K562 (cell line): Measurements from ENCODE around the gene TMEM95. TPM values are rescaled to one million over a fixed set of nuclear protein-coding genes. Genes with fewer than 3 reads are reported as not detected.

Experiments used
- ASH1L ChIP-seq: fragments of 450-650 bp; IDR thresholded peaks from 2 replicates; pipeline ENCODE4 v1.6.1; 2018; ENCODE audit warnings: borderline replicate concordance, mild to moderate bottlenecking, low read depth; ENCODE audit not compliant: partially characterized antibody
- BCL6 ChIP-seq: fragments of 250-450 bp; sonication (Bioruptor Pico); IDR thresholded peaks from 2 replicates; pipeline ENCODE4 v1.4.0; 2020
- CREB5 ChIP-seq: fragments of 250-450 bp; sonication (Bioruptor Pico); IDR thresholded peaks from 2 replicates; pipeline ENCODE4 v1.5.0; 2020; ENCODE audit warnings: mild to moderate bottlenecking
- CREM ChIP-seq: IDR thresholded peaks from 2 replicates; pipeline ENCODE4 v1.6.1; 2014; ENCODE audit warnings: antibody characterized with exemption, low read depth
- CXXC5 ChIP-seq: fragments of 250-450 bp; sonication (Bioruptor Pico); IDR thresholded peaks from 2 replicates; pipeline ENCODE4 v1.8.0; 2022; ENCODE audit warnings: inconsistent platforms, mild to moderate bottlenecking, moderate library complexity
- FOXA3 ChIP-seq, 2 experiments: fragments of 450-650 bp in 1 of 2; sonication (generic) in 1 of 2; formaldehyde crosslinking; IDR thresholded peaks in 1 of 2; conservative IDR thresholded peaks in 1 of 2; 2 replicates each; pipeline versions ENCODE4 v1.4.0 to v1.8.0; 2020 to 2022; ENCODE audit warnings: mild to moderate bottlenecking in 2 of 2, missing genetic modification reagents in 1 of 2
- FOXP1 ChIP-seq: sonication (generic); formaldehyde crosslinking; IDR thresholded peaks from 2 replicates; pipeline ENCODE4 v1.8.0; 2022; ENCODE audit warnings: mild to moderate bottlenecking, missing genetic modification reagents
- HDAC3 ChIP-seq: fragments of 450-650 bp; IDR thresholded peaks from 2 replicates; pipeline ENCODE4 v1.6.1; 2018; ENCODE audit warnings: borderline replicate concordance, mild to moderate bottlenecking, moderate library complexity; ENCODE audit not compliant: partially characterized antibody
- HLTF ChIP-seq: fragments of 450-650 bp; IDR thresholded peaks from 2 replicates; pipeline ENCODE4 v1.6.1; 2016
- KLF13 ChIP-seq: fragments of 450-650 bp; IDR thresholded peaks from 2 replicates; pipeline ENCODE4 v1.6.1; 2016; ENCODE audit warnings: missing genetic modification characterization, low read depth, mild to moderate bottlenecking, missing compliant biosample characterization, moderate library complexity, borderline replicate concordance
- POLR2A ChIP-seq: fragments of 450-650 bp; conservative IDR thresholded peaks from 2 replicates; pipeline ENCODE4 v1.6.1; 2016
- RAD21 ChIP-seq, 2 experiments: fragments of 250-450 bp in 1 of 2; fragments of 450-650 bp in 1 of 2; sonication (Bioruptor Pico) in 1 of 2; formaldehyde crosslinking in 1 of 2; IDR thresholded peaks in 1 of 2; conservative IDR thresholded peaks in 1 of 2; 2 replicates each; pipeline versions ENCODE4 v1.4.0 to v1.8.0; 2020 to 2022; ENCODE audit warnings: mild to moderate bottlenecking in 2 of 2, moderate library complexity in 1 of 2
- RB1 ChIP-seq: fragments of 450-650 bp; IDR thresholded peaks from 2 replicates; pipeline ENCODE4 v1.6.1; 2017; ENCODE audit warnings: low read depth, mild to moderate bottlenecking
- RBM22 ChIP-seq: fragments of 200-400 bp; formaldehyde crosslinking; IDR thresholded peaks from 2 replicates; pipeline ENCODE4 v1.6.1; 2018; ENCODE audit warnings: low read length, low read depth; ENCODE audit not compliant: poor library complexity, severe bottlenecking
- STAG1 ChIP-seq: sonication (generic); formaldehyde crosslinking; IDR thresholded peaks from 2 replicates; pipeline ENCODE4 v1.5.0; 2020; ENCODE audit warnings: missing genetic modification reagents, borderline replicate concordance
- ZHX1 ChIP-seq: fragments of 150-350 bp; conservative IDR thresholded peaks from 2 replicates; pipeline ENCODE4 v1.6.1; 2014; ENCODE audit warnings: low read length
- ZNF121 ChIP-seq: sonication (generic); formaldehyde crosslinking; conservative IDR thresholded peaks from 2 replicates; pipeline ENCODE4 v1.8.0; 2022; ENCODE audit warnings: missing genetic modification reagents
- ZNF140 ChIP-seq: fragments of 250-450 bp; sonication (Bioruptor Pico); IDR thresholded peaks from 2 replicates; pipeline ENCODE4 v1.8.0; 2021; ENCODE audit warnings: moderate library complexity, mild to moderate bottlenecking, inconsistent platforms
- ZNF609 ChIP-seq: sonication (generic); formaldehyde crosslinking; IDR thresholded peaks from 2 replicates; pipeline ENCODE4 v1.8.1; 2023; ENCODE audit warnings: missing genetic modification reagents, mild to moderate bottlenecking, borderline replicate concordance
- polyA plus RNA-seq, 8 experiments: library from polyadenylated mRNA; depleted of rRNA in 4 of 8; stranded (reverse) in 5 of 8; unstranded in 3 of 8; fragments of >200 nt; fragmentation: Nextera tagmentation in 2 of 8; fragmentation: Illumina TruSeq in 1 of 8; extraction: Ambion mirVana in 2 of 8; extraction: Trizol in 1 of 8; gene quantifications; 2 replicates each; pipeline versions ENCODE4 v1.2.1 to v1.2.3, GENCODE V29; 2011 to 2014; ENCODE audit warnings: inconsistent platforms in 1 of 8, missing spikeins in 1 of 8
- total RNA-seq, 7 experiments: library from RNA; depleted of rRNA in 6 of 7; stranded (reverse); fragments of >200 nt in 6 of 7; fragmentation: Illumina TruSeq in 2 of 7; extraction: Trizol in 2 of 7; gene quantifications; 2 replicates each; pipeline versions ENCODE4 v1.2.1 to v1.2.3, GENCODE V29; 2011 to 2021; ENCODE audit warnings: low replicate concordance in 1 of 7

The TMEM95 gene
- total and polyA plus RNA-seq, 9 of the 15 experiments (the other 6 are each of a cell fraction or from before 2014, with no cell fraction given) = not detected

- TF ChIP-seq ASH1L (no peak), RB1 (peak; percentile 44; the same call in 1 of the 2 replicates), POLR2A (peak; percentile 66; the same call in 1 of the 2 replicates), FOXP1 (CRISPR knock-in tag) (peak; percentile 52; the same call in 1 of the 2 replicates), BCL6 (no peak), HDAC3 (no peak), ZNF140 (CRISPR knock-in tag) (no peak), FOXA3 (CRISPR knock-in tag; conservative IDR thresholded peaks at IDR 0.05 in 1 of 2, IDR thresholded peaks at IDR 0.05 in 1 of 2) (no peak), RAD21 (CRISPR knock-in tag; conservative IDR thresholded peaks at IDR 0.05 in 1 of 2, IDR thresholded peaks at IDR 0.05 in 1 of 2) (0 out of 4 replicates have a peak, but pooled peaks of 1 of the 2 experiments have one; percentile 10), ZHX1 (no peak), CREB5 (CRISPR knock-in tag) (no peak), ZNF121 (CRISPR knock-in tag) (no peak), RBM22 (no peak), HLTF (0 out of 2 replicates have a peak, but pooled peaks have one; percentile 1), STAG1 (no peak), CREM (peak; percentile 38), KLF13 (tag) (no peak), ZNF609 (no peak), CXXC5 (CRISPR knock-in tag) (peak; percentile 74)
Observed at GRCh38 chr17:7394452-7395191, 39.7 kb downstream of the TMEM95 start, which contains the start of gene PLSCR3 (continued).
